Measurements from ENCODE around the gene SLC45A1.
A peak's percentile ranks its signal among the peaks of the same experiment; 100 is the strongest.

SLC45A1 gene

DNA sequence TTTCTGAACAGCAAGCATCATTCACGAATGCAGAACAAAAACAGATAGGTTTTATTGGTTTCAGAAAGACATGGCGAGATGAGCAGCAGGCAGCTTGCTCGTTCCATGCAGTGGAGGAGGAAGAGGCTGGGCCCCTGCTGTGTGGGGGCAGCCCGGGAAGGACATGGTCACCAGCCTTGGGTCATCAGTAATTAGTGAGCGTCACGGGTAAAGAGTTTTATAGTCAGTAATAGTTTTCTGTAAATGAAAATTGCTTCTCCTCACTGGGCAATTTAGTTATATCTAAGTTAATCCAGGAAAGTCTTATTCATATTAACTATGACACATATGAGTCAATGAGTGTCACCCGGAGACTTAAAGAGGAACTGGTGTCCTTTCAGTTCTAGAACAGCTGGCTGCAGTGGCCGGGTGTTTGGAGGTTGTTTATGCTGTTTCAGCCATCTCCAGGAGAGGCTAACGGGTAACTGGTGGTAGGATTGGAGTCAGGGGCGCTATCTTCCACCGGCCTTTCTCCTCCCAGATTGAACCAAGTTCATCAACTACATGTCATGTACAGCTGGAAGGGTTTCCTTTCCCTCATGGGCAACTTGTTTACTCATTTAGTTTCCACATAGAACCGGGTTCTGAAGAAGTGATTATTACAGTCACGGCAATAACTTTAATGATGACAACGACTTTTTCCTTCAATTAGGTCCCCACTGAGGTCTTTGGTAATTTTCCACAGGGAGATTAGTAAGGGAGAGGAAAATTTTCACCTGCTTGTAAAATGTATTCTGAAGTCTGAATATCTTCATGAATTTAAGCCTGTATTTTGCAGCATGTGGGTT is 34.6 kb upstream of the SLC45A1 start:
- Histone ChIP-seq H3K4me3 (no peak overlapping the region), H3K27ac (no peak overlapping the region)
- DNase-seq (ENCODE audit: low spot score): no peak
- TF ChIP-seq, protein P1, sequence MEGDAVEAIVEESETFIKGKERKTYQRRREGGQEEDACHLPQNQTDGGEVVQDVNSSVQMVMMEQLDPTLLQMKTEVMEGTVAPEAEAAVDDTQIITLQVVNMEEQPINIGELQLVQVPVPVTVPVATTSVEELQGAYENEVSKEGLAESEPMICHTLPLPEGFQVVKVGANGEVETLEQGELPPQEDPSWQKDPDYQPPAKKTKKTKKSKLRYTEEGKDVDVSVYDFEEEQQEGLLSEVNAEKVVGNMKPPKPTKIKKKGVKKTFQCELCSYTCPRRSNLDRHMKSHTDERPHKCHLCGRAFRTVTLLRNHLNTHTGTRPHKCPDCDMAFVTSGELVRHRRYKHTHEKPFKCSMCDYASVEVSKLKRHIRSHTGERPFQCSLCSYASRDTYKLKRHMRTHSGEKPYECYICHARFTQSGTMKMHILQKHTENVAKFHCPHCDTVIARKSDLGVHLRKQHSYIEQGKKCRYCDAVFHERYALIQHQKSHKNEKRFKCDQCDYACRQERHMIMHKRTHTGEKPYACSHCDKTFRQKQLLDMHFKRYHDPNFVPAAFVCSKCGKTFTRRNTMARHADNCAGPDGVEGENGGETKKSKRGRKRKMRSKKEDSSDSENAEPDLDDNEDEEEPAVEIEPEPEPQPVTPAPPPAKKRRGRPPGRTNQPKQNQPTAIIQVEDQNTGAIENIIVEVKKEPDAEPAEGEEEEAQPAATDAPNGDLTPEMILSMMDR (IDR thresholded peaks at IDR 0.05): no peak

DNA sequence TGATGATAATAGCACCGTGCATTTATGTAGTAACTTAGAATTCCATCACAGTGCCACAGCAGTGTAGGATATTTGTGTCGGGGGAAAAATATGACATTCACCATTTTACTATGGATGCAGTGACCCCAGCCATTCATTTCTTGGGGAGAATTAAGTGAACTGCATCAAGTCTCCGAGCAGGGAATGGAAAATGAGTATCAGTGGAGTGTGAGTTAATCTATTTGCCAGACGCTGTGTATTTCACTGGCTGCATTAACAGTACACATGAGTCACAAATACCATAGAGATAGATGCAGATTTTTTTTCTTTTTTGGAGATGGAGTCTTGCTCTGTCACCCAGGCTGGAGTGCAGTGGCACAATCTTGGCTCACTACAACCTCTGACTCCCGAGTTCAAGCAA is 33.8 kb upstream of the SLC45A1 start:
- DNase-seq (ENCODE audit: low spot score): no peak
- TF ChIP-seq, protein P1 (IDR thresholded peaks at IDR 0.05): no peak
- Histone ChIP-seq H3K4me3 (no peak overlapping the region), H3K27ac (no peak overlapping the region)

DNA sequence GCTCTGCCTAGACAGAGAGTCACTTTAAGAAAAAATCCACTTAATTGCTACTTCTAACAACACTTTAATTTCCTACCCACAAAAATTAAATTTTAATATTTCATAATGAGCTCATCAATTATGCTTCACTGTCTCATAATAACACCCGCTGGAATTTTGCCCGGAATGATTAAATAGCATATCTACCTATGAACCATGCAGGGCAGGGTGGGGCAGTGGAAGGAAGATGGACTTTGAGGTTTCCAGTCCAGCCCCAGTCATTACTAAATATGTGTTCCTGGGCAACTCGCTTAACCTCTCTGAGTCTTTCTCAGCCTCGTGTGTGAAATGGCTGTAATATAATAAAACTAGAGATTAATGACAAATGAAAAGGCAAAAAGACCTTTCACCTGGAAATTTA is 32.8 kb upstream of the SLC45A1 start:
- Histone ChIP-seq H3K27ac (no peak overlapping the region), H3K4me3 (no peak overlapping the region)
- no peak for DNase-seq (ENCODE audit: low spot score)
- TF ChIP-seq, protein P1 (IDR thresholded peaks at IDR 0.05): no peak

DNA sequence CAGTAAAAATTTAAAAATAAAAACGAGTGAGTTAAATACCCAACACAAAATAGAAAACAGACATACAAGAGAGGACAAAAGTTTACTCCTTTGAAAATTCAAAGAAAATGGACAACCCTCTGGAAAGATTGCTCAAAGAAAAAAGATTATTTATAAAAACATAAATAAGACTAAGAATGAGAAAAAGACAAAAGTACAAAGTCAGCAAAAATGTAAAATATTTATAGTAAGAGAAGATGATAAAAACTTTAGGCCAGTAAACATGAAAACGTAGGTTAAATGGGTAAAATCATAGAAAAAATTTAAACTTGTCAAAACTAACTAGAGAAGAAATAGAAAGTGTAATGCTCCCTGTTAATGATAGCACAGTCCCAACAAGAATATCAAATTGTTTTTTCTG is 31.9 kb upstream of the SLC45A1 start:
- Histone ChIP-seq H3K4me3 (no peak overlapping the region), H3K27ac (no peak overlapping the region)
- TF ChIP-seq, protein P1 (IDR thresholded peaks at IDR 0.05): no peak
- DNase-seq (ENCODE audit: low spot score): no peak

DNA sequence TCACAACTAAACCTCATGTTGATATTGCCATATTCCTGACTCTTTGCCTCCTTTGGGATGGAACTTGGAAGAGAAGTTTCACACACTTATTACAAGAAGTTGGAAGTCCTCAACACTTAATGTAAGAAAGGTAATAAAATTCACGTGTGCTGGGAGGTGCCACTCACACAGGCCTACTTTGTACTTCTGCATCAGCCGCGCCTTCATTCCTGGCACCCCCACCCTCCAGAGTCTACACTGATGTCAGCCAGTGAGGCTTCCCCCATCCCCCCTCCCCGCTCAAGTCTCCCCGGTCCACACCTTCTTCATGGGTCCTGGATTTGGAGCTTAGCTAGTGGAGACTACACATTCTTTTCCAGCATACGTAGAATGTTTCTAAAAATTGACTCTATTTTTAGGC is 24.8 kb upstream of the SLC45A1 start:
- Histone ChIP-seq H3K27ac (peak overlapping the region in 1 of 2 donors; percentile 21), H3K4me3 (no peak overlapping the region)
- DNase-seq (ENCODE audit: low spot score): no peak
- TF ChIP-seq, protein P1 (IDR thresholded peaks at IDR 0.05): no peak

DNA sequence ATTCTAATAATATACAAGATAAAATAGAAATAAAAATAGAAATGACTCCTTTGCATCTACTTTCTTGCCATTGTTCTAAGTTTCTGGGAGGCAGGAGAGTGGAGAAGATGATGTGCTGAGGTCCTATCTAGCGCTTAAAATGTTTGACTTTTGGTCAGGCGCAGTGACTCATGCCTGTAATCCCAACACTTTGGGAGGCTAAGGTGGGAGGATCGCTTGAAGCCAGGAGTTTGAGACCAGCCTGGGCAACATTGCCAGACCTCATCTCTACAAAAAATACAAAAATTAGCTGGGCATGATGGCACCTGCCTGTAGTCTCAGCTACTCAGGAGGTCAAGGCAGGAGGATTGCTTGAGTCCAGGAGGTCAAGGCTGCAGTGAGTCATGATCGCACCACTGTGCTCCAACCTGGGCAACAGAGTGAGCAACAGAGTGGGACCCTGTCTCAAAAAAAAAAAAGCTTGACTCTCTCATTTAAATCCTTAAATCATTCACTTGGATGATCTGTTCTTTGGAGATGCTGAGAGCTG is 24.2 kb upstream of the SLC45A1 start:
- DNase-seq (ENCODE audit: low spot score): no peak
- no peak overlapping the region for H3K4me3 ChIP-seq
- no peak overlapping the region for H3K27ac ChIP-seq
- TF ChIP-seq, protein P1 (IDR thresholded peaks at IDR 0.05): no peak

DNA sequence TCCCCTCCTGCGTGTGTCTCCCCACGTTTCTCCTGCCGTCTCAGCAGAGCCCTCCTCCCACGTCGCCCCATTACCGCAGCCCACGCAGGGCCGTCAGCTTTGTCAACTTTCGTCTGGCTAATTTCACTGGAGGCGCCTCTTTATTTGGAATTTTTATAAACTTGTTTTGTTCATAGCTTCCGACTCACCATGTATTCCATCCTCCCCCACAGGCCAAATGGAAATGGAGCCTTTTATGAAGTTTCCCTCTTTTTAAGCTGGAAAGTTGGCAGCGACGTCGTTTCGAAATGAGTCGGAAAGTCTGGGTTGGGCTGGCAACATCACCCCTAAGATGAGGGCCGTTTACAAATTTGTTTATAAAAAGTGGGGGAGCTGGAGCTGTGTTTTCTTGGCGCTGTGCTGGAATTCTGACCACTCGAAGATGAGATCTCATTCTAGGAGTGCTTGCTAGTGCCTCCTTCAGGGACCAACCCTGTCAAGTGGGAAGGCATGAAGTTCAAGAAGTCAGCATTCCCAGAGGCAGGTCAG is 23.7 kb upstream of the SLC45A1 start:
- H3K27ac ChIP-seq: no peak overlapping the region
- H3K4me3 ChIP-seq: no peak overlapping the region
- TF ChIP-seq, protein P1 (IDR thresholded peaks at IDR 0.05): no peak
- no peak for DNase-seq (ENCODE audit: low spot score)
